Measurements from ENCODE around the gene MRPL40.

The MRPL40 gene

DNA sequence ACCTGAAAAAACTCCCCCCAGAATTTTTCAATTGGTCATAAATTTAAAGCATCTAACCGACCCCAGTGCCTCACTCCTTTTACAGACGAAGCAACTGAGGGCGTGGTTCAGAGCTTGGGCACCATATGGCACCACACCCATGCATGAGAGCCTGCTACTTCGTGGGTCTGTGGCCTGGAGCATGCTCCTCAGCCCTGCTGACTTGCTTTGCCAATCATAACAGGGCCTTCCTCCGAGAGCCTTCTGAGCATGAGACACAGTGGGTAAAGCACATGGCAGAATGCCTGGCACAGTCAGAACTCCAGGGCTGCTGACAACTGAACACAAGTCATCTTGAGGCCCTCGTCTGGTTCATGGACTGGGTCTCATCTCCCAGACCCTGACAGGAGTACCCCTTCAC lies 34.1 kb upstream of the MRPL40 start:
- H3K27me3 ChIP-seq (ENCODE audit: insufficient read depth, low read length, poor library complexity, severe bottlenecking), result no peaks in the 10 kb centered on the region
- no peaks in the 10 kb centered on the region for H3F3A ChIP-seq (ENCODE audit: low read depth)
- peaks cover 90% of the 10 kb centered on the region; the same call in 1 of the 2 replicates for H3K36me3 ChIP-seq (ENCODE audit: insufficient read depth, low read length)
- H3K79me2 ChIP-seq (ENCODE audit: insufficient read depth, low read length), result no peaks in the 10 kb centered on the region
- no peaks in the 10 kb centered on the region for H3K9me3 ChIP-seq (ENCODE audit: insufficient read depth, low read depth, low read length)
- H3K9me2 ChIP-seq (replicated peaks; ENCODE audit: low read depth, low read length), result no peaks in the 10 kb centered on the region
- H3K4me1 ChIP-seq (ENCODE audit: insufficient read depth, low read length, poor library complexity, severe bottlenecking), result no peaks in the 10 kb centered on the region
- H3K4me2 ChIP-seq (ENCODE audit: low read depth, low read length, poor library complexity, severe bottlenecking), result no peak overlapping the region
- H2AFZ ChIP-seq (ENCODE audit: low read length), result no peak overlapping the region
- no peak overlapping the region for H3K9ac ChIP-seq (ENCODE audit: low read depth, low read length, poor library complexity, severe bottlenecking)
- no peaks in the 10 kb centered on the region for H4K20me1 ChIP-seq (ENCODE audit: insufficient read depth, low read length, poor library complexity, severe bottlenecking)
- H3K4me3 ChIP-seq (ENCODE audit: low read length, poor library complexity, severe bottlenecking), result no peak overlapping the region
- TF ChIP-seq EZH2phosphoT487 (IDR thresholded peaks at IDR 0.05; ENCODE audit: borderline replicate concordance) (no peak), CTCF (conservative IDR thresholded peaks at IDR 0.05; ENCODE audit: low read length) (no peak)

DNA sequence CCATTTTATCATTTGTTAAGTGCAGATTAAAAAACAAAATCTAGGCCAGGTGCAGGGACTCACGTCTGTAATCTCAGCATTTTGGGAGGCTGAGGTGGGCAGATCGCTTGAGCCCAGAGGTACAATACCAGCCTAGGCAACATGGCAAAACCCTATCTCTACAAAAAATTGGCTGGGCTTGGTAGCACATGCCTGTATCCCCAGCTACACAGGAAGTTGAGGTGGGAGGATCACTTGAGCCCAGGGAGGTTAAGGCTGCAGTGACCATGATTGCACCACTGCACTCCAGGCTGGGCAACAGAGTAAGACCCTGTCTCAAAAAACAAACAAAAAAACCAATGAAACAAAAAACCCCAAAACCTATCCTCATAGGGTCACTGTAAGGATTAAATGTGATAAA lies 33.7 kb upstream of the MRPL40 start:
- no peaks in the 10 kb centered on the region for H3K27me3 ChIP-seq (ENCODE audit: insufficient read depth, low read length, poor library complexity, severe bottlenecking)
- H2AFZ ChIP-seq (ENCODE audit: low read length), result no peak overlapping the region

GRCh38 chr22:19400881-19401280 lies 31.5 kb upstream of the MRPL40 start:
- H4K20me1 ChIP-seq (ENCODE audit: insufficient read depth, low read length, poor library complexity, severe bottlenecking), result no peaks in the 10 kb centered on the region
- no peaks in the 10 kb centered on the region for H3K9me3 ChIP-seq (ENCODE audit: insufficient read depth, low read depth, low read length)
- H2AFZ ChIP-seq (ENCODE audit: low read length), result no peak overlapping the region
- H3K9ac ChIP-seq (ENCODE audit: low read depth, low read length, poor library complexity, severe bottlenecking), result no peak overlapping the region
- TF ChIP-seq EZH2phosphoT487 (IDR thresholded peaks at IDR 0.05; ENCODE audit: borderline replicate concordance), result no peak
- TF ChIP-seq CTCF (conservative IDR thresholded peaks at IDR 0.05; ENCODE audit: low read length), result no peak
- H3K4me1 ChIP-seq (ENCODE audit: insufficient read depth, low read length, poor library complexity, severe bottlenecking), result no peaks in the 10 kb centered on the region
- H3K36me3 ChIP-seq (ENCODE audit: insufficient read depth, low read length), result peaks cover 84% of the 10 kb centered on the region; the same call in 1 of the 2 replicates
- no peak overlapping the region for H3K4me2 ChIP-seq (ENCODE audit: low read depth, low read length, poor library complexity, severe bottlenecking)
- H3K79me2 ChIP-seq (ENCODE audit: insufficient read depth, low read length), result no peaks in the 10 kb centered on the region
- no peak overlapping the region for H3K4me3 ChIP-seq (ENCODE audit: low read length, poor library complexity, severe bottlenecking)
- no peaks in the 10 kb centered on the region for H3F3A ChIP-seq (ENCODE audit: low read depth)
- no peaks in the 10 kb centered on the region for H3K27me3 ChIP-seq (ENCODE audit: insufficient read depth, low read length, poor library complexity, severe bottlenecking)
- no peaks in the 10 kb centered on the region for H3K9me2 ChIP-seq (replicated peaks; ENCODE audit: low read depth, low read length)

More for the DNA sequence above, 33.7 kb upstream of the MRPL40 start:
- no peak for TF ChIP-seq EZH2phosphoT487 (IDR thresholded peaks at IDR 0.05; ENCODE audit: borderline replicate concordance)
- TF ChIP-seq CTCF (conservative IDR thresholded peaks at IDR 0.05; ENCODE audit: low read length), result no peak
- no peaks in the 10 kb centered on the region for H3K4me1 ChIP-seq (ENCODE audit: insufficient read depth, low read length, poor library complexity, severe bottlenecking)
- H3K4me2 ChIP-seq (ENCODE audit: low read depth, low read length, poor library complexity, severe bottlenecking), result no peak overlapping the region
- no peak overlapping the region for H3K9ac ChIP-seq (ENCODE audit: low read depth, low read length, poor library complexity, severe bottlenecking)
- H3K9me2 ChIP-seq (replicated peaks; ENCODE audit: low read depth, low read length), result no peaks in the 10 kb centered on the region
- H3K4me3 ChIP-seq (ENCODE audit: low read length, poor library complexity, severe bottlenecking), result no peak overlapping the region
- H3F3A ChIP-seq (ENCODE audit: low read depth), result no peaks in the 10 kb centered on the region
- H3K9me3 ChIP-seq (ENCODE audit: insufficient read depth, low read depth, low read length), result no peaks in the 10 kb centered on the region
- H3K36me3 ChIP-seq (ENCODE audit: insufficient read depth, low read length), result peaks cover 87% of the 10 kb centered on the region; the same call in 1 of the 2 replicates
- H3K79me2 ChIP-seq (ENCODE audit: insufficient read depth, low read length), result no peaks in the 10 kb centered on the region
- no peaks in the 10 kb centered on the region for H4K20me1 ChIP-seq (ENCODE audit: insufficient read depth, low read length, poor library complexity, severe bottlenecking)

All from Loucy (cell line).